GM19351 (cell line): ENCODE measurements around the gene RPA3.

Source experiments
- ATAC-seq: cut with Tn5 transposase; IDR thresholded peaks from one replicate; pipeline ENCODE4 v1.9.1; 2021; ENCODE audit warnings: mild to moderate bottlenecking, moderate library complexity; ENCODE audit not compliant: unreplicated experiment

Gene RPA3

DNA sequence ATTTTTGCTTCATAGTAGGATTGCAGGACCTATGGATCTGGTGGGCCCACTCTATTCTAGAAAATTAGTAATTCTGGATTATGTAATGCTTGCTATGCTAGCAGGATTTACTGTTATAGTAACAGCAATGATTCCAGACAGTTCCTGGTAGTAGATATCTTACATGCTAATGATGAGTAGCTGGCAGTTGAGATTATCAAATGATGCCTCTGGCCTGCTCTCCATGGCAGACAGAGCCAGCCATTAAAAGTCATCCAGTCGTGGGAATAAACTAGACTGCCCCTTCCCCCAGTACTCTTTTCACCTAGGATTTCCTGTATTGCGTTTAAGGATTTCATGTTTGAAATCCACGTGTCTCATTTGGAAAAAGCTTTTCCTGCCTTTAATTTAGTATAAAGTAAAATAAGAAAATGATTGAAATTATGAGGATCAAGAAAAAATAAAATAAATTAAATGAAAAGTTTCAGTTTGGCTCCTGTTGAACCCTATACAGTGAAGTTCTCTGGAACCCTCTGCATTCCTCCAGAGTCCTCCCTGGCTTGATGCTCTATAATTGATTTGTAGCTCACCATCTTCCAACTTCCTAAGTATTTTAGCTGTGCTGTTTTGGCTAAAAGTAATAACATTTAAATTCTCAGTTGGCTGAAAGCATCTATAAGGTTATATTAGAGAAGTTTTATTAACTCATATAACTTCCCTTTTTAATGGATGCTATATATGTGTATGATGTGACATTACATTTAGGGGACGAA lies 63.3 kb downstream of the RPA3 start:
- ATAC-seq: no peak

- ATAC-seq: peak; percentile 56
Observed at GRCh38 chr7:7653593-7654187, 64.7 kb downstream of the RPA3 start.

GRCh38 chr7:7652798-7653540 lies 65.4 kb downstream of the RPA3 start:
- ATAC-seq: no peak

DNA sequence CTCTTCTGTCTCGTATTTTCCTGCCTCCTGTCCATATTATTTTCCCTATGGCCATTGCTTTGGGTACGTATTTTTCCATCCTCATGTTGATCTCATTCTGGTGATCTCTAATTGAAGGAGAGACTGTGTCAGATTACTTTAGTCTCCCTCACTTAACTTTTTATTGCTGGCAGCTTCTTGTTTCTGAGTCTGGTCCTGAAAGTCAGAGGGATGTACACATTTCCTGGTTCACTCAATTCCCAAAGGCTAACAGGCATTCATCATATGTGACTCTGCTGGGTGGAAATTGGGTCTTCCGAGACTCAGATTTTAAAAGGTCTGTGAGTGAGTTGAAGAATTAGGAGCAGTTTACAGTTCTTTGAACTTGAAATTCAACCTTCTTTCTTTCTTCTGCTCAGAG lies 66.9 kb downstream of the RPA3 start:
- no peak for ATAC-seq

DNA sequence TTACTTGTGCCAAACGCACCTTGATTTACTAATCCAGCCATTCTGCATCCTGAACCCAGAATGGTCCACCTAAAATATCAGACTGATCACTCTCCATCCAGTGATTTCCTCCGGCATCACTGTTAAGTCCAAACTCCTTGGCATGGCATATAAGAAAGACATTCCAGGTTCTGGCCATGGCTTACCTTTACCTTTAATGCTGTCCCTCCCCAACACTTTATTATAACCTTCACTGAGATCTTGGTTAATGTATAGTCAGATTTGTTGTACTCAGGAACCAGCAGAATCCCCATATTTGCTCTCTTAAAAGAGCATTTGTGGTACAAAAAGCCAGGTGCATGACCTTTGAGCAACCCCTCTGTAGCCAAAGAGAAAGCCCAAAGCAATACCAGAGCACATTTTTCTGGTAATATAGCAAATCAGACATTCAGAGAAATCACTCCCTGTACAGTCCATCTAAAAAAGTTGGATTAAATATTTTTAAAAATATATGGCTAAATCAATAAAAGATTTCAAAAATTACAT lies 67.7 kb downstream of the RPA3 start:
- ATAC-seq: no peak

GRCh38 chr7:7647495-7648036 lies 70.8 kb downstream of the RPA3 start:
- ATAC-seq: no peak

- ATAC-seq: no peak
Observed at GRCh38 chr7:7642081-7642480, 76.3 kb downstream of the RPA3 start.

DNA sequence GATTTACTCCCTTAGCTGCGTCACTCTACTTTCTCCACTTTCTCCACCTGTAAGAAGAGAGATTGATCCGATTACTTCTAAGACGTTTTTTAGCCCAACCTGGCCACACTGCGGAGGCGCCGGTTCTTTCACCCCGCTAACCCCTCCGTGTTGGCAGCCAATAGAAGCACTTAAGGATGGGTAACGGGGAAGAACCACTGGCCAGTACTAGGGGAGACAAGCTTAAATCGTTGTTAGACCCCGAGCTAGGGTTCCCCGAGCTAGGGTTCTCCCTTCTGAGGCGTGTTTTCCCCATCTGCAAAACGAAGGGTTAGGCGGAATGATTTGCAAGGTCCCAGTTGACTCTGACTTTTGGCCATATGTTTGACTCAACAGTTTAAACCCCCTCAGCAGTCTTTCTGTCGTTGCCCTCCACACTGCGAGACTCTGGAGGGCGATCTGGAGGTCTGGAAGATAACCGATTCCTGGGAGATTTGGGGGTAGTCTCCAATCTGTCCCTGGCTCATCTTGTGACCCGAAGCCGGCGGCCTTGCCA lies 77.2 kb downstream of the RPA3 start:
- peak; percentile 15 for ATAC-seq

- ATAC-seq: peak; percentile 95
Observed at GRCh38 chr7:7640221-7641128, 77.9 kb downstream of the RPA3 start, which contains the start of gene UMAD1. Gene UMAD1, plus strand, starts transcription at chr7:7640752. Its CDS starts 32,620 bp downstream, at chr7:7673372.

- ATAC-seq: peak; percentile 11
Observed at GRCh38 chr7:7639847-7640220, 78.6 kb downstream of the RPA3 start.

- ATAC-seq: no peak
Observed at GRCh38 chr7:7639421-7639820, 79.0 kb downstream of the RPA3 start.

DNA sequence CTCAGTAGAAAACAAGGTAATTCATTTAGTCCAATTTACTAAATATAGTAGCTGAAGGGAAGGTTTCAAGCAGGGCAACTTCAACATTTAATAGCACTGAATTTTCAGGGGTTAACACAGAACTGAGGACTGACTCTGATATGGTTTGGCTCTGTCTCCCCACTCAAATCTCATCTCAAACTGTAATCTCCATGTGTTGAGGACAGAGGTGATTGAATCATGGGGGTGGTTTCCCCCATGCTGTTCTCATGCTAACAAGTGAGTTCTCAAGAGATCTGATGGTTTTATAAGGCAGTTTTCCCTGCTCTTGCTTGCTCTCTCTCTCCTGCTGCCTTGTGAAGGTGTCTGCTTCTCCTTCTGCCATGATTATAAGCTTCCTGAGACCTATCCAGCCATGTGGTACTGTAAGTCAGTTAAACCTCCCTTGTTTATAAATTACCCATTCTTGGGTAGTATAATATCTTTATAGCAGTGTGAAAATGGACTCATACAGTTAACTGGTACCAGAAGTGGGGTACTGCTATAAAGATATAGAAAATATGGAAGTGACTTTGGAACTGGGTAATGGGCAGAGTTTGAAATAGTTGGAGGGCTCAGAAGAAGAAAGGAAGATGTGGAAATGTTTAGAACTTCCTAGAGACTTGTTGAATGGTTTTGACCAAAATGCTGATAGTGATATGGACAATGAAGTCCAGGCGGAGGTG lies 87.6 kb downstream of the RPA3 start:
- ATAC-seq: no peak

- ATAC-seq: no peak
Observed at GRCh38 chr7:7628476-7628875, 89.9 kb downstream of the RPA3 start.

DNA sequence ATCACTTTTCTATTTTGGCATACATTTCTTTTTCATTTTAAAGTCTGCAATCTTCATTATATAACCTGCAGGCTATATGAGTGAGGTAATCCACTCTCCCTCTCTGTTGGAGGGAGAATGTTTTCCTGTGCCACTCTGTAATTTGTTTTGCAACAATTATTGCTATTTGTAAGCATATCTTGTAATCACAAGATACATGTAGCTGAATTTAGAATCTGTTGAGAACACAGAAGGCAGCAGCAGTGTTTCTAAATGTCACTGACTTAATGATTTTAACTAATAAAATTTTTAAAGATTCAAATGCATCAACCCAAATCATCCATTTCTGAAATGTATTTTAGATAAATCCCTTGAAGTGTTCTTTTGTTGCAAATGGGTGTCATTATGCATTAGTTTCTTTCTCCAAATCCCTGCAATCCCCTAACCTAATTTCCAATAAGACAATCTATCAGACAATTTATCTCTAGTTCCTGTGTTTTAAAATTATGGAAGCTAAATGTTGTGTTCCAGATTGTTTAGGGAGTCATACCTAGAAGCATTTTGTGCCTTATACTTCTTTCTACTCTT lies 97.7 kb downstream of the RPA3 start:
- no peak for ATAC-seq

DNA sequence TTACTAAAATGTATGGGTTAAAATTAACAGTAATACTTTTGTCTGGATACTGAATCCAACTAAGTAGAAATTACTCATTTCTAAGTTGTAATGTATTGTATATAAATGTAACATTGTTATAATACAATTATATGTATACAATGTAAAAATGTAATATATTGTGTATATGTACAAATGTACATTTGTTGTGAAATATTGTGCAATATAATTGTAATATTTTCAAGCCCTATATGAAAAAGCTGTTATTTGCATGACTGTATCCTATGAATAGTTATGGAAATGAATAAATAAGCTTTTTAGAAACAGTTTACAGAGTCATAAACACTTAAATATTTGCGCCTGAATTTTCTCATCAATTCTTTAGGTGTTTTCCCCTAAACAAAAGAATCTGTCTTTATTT lies 98.2 kb downstream of the RPA3 start:
- ATAC-seq: no peak

- no peak for ATAC-seq
Observed at GRCh38 chr7:7618410-7618809, 100.0 kb downstream of the RPA3 start.

DNA sequence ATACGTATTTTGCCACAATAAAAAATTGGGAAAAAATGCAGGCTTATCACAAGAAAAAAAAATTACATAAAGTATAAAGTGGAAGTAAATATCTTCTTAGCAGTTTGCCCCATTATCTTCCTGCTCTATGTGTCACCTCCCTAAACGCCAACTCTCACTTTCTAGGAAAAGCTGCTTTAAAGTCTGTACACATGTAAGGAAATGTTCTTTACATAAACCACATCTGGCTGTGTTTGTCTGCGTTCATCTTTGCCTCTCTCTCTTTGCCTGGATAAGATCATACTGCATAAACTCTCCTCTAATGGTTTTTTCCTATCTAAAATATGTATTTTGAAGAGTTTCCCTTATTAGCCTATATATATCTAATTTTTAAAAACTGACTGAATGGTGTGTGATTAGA lies 100.9 kb downstream of the RPA3 start:
- ATAC-seq: no peak

GRCh38 chr7:7614018-7614741 lies 104.2 kb downstream of the RPA3 start:
- ATAC-seq: no peak

DNA sequence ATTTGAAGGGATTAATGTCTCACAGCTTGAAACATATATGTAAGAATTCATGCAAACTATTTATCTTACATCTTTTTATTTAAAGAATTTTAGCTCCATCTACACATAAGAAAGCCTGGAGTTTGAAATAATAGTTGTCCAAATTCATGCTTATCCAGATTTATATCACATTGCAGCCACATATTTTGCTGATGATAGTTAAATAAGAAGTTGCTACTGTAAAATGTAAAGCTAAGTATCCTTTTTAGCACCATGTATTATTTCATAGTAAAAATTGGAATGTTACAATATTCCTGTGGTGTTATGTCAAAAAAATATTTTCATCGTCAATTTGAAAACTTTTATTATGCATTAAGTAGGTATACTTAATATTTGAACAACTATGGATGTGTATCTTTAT lies 105.2 kb downstream of the RPA3 start:
- no peak for ATAC-seq
